ENCODE results near the gene TRABD2A. TPM values are rescaled to one million over a fixed set of nuclear protein-coding genes. Genes with fewer than 3 reads are reported as not detected.

The TRABD2A gene
- total and polyA plus RNA-seq, 2 of the 13 experiments (the other 11 are each of a cell fraction or from before 2014, with no cell fraction given) = 0.15 TPM; not detected in 1

DNA sequence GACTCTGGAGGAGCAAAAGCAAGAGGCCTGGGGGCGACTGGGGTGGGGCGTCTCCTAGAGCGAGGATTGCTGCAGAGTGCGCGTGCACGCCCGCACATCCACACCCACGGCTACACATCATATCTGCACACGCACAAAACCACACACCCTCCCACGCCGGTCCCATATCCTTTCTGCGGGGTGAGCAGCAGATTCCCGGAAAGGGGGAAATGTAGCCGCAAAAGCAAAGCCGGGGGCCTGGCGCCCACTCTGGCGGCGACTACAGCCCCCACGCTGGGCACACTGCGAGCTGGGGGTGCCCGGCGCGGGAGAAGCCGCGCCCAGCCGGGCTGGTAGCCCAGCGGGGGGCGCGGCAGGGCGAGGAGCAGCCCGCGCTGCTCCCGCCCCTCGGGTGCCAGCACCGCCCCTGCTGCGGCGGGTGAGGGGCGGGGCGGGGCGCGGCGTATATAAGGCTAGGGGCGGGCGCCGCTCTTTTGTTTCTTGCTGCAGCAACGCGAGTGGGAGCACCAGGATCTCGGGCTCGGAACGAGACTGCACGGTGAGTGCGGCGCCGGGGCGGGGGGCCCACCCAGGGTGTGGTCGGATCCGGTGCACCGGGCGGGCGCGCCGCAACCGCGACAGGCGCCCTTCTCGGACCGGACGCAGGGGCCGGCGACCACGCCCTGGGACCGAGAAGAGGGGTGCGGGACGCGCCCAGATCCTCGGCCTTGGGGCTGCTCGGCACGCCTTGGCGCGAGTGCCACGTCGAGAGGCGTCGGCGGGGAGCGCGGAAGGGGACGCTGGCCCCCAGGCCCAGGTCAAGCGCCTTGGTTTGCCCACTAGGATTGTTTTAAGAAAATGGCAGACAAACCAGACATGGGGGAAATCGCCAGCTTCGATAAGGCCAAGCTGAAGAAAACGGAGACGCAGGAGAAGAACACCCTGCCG is 24.6 kb upstream of the TRABD2A start, which contains the start of gene TMSB10 (continued):
- TF ChIP-seq, protein P1, sequence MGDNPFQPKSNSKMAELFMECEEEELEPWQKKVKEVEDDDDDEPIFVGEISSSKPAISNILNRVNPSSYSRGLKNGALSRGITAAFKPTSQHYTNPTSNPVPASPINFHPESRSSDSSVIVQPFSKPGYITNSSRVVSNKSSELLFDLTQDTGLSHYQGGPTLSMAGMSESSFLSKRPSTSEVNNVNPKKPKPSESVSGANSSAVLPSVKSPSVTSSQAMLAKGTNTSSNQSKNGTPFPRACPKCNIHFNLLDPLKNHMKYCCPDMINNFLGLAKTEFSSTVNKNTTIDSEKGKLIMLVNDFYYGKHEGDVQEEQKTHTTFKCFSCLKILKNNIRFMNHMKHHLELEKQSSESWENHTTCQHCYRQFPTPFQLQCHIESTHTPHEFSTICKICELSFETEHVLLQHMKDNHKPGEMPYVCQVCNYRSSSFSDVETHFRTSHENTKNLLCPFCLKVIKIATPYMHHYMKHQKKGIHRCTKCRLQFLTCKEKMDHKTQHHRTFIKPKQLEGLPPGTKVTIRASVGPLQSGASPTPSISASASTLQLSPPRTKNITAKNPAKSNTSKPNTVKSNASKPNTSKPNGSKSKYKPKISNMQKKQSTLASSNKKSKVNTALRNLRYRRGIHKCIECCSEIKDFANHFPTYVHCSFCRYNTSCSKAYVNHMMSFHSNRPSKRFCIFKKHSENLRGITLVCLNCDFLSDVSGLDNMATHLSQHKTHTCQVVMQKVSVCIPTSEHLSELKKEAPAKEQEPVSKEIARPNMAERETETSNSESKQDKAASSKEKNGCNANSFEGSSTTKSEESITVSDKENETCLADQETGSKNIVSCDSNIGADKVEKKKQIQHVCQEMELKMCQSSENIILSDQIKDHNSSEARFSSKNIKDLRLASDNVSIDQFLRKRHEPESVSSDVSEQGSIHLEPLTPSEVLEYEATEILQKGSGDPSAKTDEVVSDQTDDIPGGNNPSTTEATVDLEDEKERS (CRISPR knock-in tag; IDR thresholded peaks at IDR 0.05) = no peak
- TF ChIP-seq, protein P2, sequence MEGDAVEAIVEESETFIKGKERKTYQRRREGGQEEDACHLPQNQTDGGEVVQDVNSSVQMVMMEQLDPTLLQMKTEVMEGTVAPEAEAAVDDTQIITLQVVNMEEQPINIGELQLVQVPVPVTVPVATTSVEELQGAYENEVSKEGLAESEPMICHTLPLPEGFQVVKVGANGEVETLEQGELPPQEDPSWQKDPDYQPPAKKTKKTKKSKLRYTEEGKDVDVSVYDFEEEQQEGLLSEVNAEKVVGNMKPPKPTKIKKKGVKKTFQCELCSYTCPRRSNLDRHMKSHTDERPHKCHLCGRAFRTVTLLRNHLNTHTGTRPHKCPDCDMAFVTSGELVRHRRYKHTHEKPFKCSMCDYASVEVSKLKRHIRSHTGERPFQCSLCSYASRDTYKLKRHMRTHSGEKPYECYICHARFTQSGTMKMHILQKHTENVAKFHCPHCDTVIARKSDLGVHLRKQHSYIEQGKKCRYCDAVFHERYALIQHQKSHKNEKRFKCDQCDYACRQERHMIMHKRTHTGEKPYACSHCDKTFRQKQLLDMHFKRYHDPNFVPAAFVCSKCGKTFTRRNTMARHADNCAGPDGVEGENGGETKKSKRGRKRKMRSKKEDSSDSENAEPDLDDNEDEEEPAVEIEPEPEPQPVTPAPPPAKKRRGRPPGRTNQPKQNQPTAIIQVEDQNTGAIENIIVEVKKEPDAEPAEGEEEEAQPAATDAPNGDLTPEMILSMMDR (CRISPR knock-in tag; IDR thresholded peaks at IDR 0.05) = peak; percentile 35; the same call in 1 of the 2 replicates
- TF ChIP-seq ZNF891 (CRISPR knock-in tag; IDR thresholded peaks at IDR 0.05) (no peak), STAT5B (CRISPR knock-in tag; IDR thresholded peaks at IDR 0.05) (peak; percentile 51; the same call in 1 of the 2 replicates), RORA (CRISPR knock-in tag; IDR thresholded peaks at IDR 0.05) (no peak), RARA (CRISPR knock-in tag; IDR thresholded peaks at IDR 0.05) (peak; percentile 28; the same call in 1 of the 2 replicates), ZNF136 (CRISPR knock-in tag; IDR thresholded peaks at IDR 0.05; ENCODE audit: low read depth) (no peak), NONO (IDR thresholded peaks at IDR 0.05) (no peak), NONO (CRISPR knock-in tag; conservative IDR thresholded peaks at IDR 0.05) (peak; percentile 87), ZNF30 (CRISPR knock-in tag; IDR thresholded peaks at IDR 0.05) (no peak), NBN (conservative IDR thresholded peaks at IDR 0.05) (no peak), FOSL2 (CRISPR knock-in tag; IDR thresholded peaks at IDR 0.05) (peak; percentile 43), MTF1 (CRISPR knock-in tag; IDR thresholded peaks at IDR 0.05) (peak; percentile 76; the same call in 1 of the 2 replicates), MYC (CRISPR knock-in tag; IDR thresholded peaks at IDR 0.05; ENCODE audit: borderline replicate concordance) (peak; percentile 86), SIN3B (IDR thresholded peaks at IDR 0.05; ENCODE audit: low read length) (no peak), POLR2A (IDR thresholded peaks at IDR 0.05; ENCODE audit: insufficient read depth in 1 of 2, low read depth in 2 of 2, low read length in 2 of 2) (peak; percentile 87 to 99), POLR2AphosphoS5 (IDR thresholded peaks at IDR 0.05; ENCODE audit: low read depth, low read length) (peak; percentile 96), ZMYM3 (CRISPR knock-in tag; IDR thresholded peaks at IDR 0.05) (no peak), GATAD1 (CRISPR knock-in tag; IDR thresholded peaks at IDR 0.05) (peak; percentile 66), CCAR2 (optimal IDR thresholded peaks at IDR 0.05; ENCODE audit: low read depth, low read length) (no peak), ELF1 (CRISPR knock-in tag; IDR thresholded peaks at IDR 0.05) (no peak), NFIB (CRISPR knock-in tag; IDR thresholded peaks at IDR 0.05; ENCODE audit: borderline replicate concordance) (no peak), MBNL3 (CRISPR knock-in tag; conservative IDR thresholded peaks at IDR 0.05) (no peak), IRF2 (CRISPR knock-in tag; IDR thresholded peaks at IDR 0.05) (peak; percentile 76), ISX (CRISPR knock-in tag; conservative IDR thresholded peaks at IDR 0.05) (0 out of 2 replicates have a peak, but pooled peaks have one; percentile 59), NKX3-1 (CRISPR knock-in tag; IDR thresholded peaks at IDR 0.05) (peak; percentile 94), GFI1 (CRISPR knock-in tag; IDR thresholded peaks at IDR 0.05; ENCODE audit: borderline replicate concordance) (peak; percentile 84)
- TF ChIP-seq, protein P3, sequence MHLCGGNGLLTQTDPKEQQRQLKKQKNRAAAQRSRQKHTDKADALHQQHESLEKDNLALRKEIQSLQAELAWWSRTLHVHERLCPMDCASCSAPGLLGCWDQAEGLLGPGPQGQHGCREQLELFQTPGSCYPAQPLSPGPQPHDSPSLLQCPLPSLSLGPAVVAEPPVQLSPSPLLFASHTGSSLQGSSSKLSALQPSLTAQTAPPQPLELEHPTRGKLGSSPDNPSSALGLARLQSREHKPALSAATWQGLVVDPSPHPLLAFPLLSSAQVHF (CRISPR knock-in tag; IDR thresholded peaks at IDR 0.05) = peak; percentile 88
